ENCODE data around the gene OPHN1. TPM values are rescaled to one million over a fixed set of nuclear protein-coding genes. Genes with fewer than 3 reads are reported as not detected.

OPHN1 gene
- total and polyA plus RNA-seq, 2 of the 13 experiments (the other 11 are each of a cell fraction or from before 2014, with no cell fraction given), result 1.6 to 1.7 TPM

DNA sequence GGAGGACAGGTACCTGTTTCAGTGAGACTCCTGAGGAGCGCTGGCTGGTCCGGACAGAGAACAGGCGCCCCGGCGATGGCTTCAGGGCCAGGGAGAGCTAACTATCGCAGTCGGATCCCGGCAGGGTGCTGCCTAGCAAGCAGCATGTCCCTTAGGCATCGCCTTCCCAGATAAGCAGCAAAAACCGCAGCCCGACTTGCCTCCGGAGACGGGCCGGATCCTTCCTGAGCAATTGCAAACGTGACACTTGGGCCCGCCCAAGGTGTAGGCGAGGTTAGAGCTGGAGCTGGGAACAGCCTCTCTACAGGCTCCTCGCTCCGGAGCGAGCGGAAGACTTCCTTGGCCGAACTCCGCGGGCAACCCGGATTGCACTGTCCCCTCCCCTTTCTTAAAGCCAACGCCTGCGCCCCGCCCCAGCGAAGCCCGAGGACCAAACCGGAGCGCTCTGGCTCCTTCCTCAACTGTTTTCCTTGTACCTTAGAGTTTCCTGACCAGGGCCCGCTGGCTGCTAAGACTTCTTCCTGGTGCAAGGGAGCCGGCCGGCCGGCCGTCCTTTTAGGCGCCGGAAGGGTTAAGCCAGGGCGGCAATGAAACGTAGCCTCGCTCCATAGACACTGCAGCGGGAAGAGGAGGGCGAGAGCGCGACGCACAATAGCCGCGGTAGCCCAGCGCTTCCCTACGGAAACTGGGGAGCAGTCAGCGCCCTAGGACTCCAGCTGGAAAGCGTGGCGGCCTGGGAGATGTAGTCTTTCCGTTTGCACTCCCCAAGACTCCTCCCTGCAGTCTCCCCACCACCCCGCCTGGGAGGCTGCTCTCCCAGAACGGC, at the start of gene OPHN1 (continued):
- TF ChIP-seq, protein P1, sequence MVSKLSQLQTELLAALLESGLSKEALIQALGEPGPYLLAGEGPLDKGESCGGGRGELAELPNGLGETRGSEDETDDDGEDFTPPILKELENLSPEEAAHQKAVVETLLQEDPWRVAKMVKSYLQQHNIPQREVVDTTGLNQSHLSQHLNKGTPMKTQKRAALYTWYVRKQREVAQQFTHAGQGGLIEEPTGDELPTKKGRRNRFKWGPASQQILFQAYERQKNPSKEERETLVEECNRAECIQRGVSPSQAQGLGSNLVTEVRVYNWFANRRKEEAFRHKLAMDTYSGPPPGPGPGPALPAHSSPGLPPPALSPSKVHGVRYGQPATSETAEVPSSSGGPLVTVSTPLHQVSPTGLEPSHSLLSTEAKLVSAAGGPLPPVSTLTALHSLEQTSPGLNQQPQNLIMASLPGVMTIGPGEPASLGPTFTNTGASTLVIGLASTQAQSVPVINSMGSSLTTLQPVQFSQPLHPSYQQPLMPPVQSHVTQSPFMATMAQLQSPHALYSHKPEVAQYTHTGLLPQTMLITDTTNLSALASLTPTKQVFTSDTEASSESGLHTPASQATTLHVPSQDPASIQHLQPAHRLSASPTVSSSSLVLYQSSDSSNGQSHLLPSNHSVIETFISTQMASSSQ (IDR thresholded peaks at IDR 0.05; ENCODE audit: low read depth), result no peak
- TF ChIP-seq, protein P1 (CRISPR knock-in tag; IDR thresholded peaks at IDR 0.05; ENCODE audit: borderline replicate concordance), result no peak
- no peak for TF ChIP-seq NCOA2 (CRISPR knock-in tag; IDR thresholded peaks at IDR 0.05)
- no peak for TF ChIP-seq SRSF1 (optimal IDR thresholded peaks at IDR 0.05; ENCODE audit: low read depth, low read length)
- TF ChIP-seq HOXA5 (CRISPR knock-in tag; IDR thresholded peaks at IDR 0.05), result no peak
- no peak for TF ChIP-seq FOXK2 (IDR thresholded peaks at IDR 0.05)
- no peak for TF ChIP-seq ZNF235 (CRISPR knock-in tag; IDR thresholded peaks at IDR 0.05; ENCODE audit: borderline replicate concordance)
- no peak for TF ChIP-seq ZMYM4 (CRISPR knock-in tag; IDR thresholded peaks at IDR 0.05)
- TF ChIP-seq ZNF282 (IDR thresholded peaks at IDR 0.05; ENCODE audit: partially characterized antibody), result no peak
- no peak for TF ChIP-seq ZNF773 (CRISPR knock-in tag; IDR thresholded peaks at IDR 0.05; ENCODE audit: borderline replicate concordance)
- TF ChIP-seq SATB2 (CRISPR knock-in tag; IDR thresholded peaks at IDR 0.05), result no peak
- no peak for TF ChIP-seq NCOA1 (CRISPR knock-in tag; IDR thresholded peaks at IDR 0.05)
- TF ChIP-seq, protein P2, sequence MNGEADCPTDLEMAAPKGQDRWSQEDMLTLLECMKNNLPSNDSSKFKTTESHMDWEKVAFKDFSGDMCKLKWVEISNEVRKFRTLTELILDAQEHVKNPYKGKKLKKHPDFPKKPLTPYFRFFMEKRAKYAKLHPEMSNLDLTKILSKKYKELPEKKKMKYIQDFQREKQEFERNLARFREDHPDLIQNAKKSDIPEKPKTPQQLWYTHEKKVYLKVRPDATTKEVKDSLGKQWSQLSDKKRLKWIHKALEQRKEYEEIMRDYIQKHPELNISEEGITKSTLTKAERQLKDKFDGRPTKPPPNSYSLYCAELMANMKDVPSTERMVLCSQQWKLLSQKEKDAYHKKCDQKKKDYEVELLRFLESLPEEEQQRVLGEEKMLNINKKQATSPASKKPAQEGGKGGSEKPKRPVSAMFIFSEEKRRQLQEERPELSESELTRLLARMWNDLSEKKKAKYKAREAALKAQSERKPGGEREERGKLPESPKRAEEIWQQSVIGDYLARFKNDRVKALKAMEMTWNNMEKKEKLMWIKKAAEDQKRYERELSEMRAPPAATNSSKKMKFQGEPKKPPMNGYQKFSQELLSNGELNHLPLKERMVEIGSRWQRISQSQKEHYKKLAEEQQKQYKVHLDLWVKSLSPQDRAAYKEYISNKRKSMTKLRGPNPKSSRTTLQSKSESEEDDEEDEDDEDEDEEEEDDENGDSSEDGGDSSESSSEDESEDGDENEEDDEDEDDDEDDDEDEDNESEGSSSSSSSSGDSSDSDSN (CRISPR knock-in tag; IDR thresholded peaks at IDR 0.05), result no peak; the same call in 1 of the 2 replicates
- no peak for TF ChIP-seq BCL3 (CRISPR knock-in tag; IDR thresholded peaks at IDR 0.05)
- no peak for TF ChIP-seq U2AF2 (IDR thresholded peaks at IDR 0.05; ENCODE audit: low read depth, low read length)
- no peak for TF ChIP-seq FOXP1 (IDR thresholded peaks at IDR 0.05)
- TF ChIP-seq FOXP1 (CRISPR knock-in tag; IDR thresholded peaks at IDR 0.05), result no peak
- no peak for TF ChIP-seq THAP9 (CRISPR knock-in tag; IDR thresholded peaks at IDR 0.05; ENCODE audit: borderline replicate concordance)
- no peak for TF ChIP-seq ZNF343 (CRISPR knock-in tag; IDR thresholded peaks at IDR 0.05)

All from HepG2 (cell line).